HG03354 (cell line): ENCODE data around the gene HMCN2.
"Not testable (repeated sequence)": the region's sequence is repeated elsewhere in the genome, so short reads cannot be mapped to it uniquely, and the experiment has no call there.

ENCODE experiments used
- ATAC-seq: cut with Tn5 transposase; IDR thresholded peaks from one replicate; pipeline ENCODE4 v1.9.1; 2021; ENCODE audit warnings: mild to moderate bottlenecking; ENCODE audit not compliant: unreplicated experiment, poor library complexity, severe bottlenecking

The HMCN2 gene

DNA sequence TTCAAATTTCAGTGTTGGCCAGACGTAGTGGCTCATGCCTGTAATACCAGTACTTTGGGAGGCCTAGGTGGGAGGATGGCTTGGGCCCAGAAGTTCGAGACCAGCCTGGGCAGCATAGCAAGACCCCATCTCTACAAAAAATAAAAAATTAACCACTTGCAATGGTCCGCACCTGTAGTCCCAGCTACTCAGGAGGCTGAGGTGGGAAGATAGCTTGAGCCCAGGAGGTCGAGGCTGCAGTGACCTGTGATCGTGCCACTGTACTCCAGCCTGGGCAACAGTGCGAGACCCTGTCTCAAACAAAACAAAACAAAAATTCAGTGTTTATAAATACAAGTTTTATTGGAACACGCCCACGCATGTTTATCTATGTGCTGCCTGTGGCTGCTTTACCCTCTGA lies 73.3 kb downstream of the HMCN2 start:
- ATAC-seq, result not testable (repeated sequence)

DNA sequence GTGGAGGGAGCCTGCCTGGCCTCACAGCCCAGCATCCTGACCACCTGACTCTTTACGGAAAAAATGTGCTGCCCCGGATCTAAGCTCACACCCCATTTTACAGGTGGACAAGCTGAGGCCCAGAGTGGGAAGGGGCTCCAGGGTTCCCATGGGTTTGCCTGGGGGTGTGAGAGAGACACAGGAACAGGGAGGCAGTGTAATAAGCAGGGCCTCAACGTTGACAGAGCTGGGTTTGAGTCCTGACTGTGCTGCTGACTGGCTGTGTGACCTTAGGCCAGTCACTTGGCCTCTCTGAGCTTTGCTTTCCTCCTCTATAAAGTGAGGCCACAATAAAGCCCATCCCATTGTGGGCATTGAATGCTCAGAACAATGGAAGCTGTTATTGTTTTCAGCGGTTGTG lies 73.7 kb downstream of the HMCN2 start:
- no peak for ATAC-seq

DNA sequence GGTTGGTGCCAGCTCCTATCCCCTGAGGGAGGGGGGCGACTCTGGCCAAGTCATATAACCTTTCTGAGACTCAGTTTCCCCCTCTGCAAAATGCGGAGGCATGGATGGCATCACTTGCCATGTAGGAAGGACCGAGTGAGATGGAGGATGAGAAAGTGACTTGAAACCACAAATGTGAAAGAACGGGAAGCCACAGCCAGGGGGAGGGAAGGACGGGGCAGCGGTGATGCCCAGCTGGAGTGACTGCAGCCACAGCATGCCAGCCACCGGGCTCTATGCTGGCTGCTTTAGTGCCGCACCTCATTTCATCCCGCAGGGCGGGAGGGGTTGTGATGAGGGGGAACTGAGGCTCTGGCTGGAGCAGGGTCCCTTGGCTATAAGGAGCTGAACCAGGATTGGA lies 74.5 kb downstream of the HMCN2 start:
- no peak for ATAC-seq

GRCh38 chr9:130340557-130340956 lies 75.0 kb downstream of the HMCN2 start:
- not testable (repeated sequence) for ATAC-seq

DNA sequence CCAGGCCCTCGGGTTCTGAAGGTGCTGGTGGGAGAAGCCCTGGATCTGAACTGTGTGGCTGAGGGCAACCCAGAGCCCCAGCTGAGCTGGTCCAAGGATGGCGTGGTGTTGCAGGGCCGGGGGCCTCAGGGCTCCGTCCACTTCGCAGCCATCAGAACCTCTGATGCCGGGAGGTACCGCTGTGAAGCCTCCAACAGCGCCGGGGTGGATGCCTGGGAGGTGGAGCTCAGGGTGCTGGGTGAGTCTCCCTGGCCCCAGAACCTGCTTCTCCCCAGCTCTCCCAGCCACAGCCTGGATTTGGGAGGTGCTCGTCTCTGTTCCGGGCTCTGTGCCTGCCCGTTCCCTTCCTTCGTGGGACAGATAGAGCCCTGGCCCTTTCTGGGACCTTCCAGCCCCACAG lies 75.6 kb downstream of the HMCN2 start:
- no peak for ATAC-seq

GRCh38 chr9:130341839-130342713 lies 76.5 kb downstream of the HMCN2 start:
- ATAC-seq, result no peak

GRCh38 chr9:130342714-130343085 lies 77.1 kb downstream of the HMCN2 start:
- no peak for ATAC-seq

- ATAC-seq, result no peak
Measured at GRCh38 chr9:130343445-130343918, 77.9 kb downstream of the HMCN2 start.

- no peak for ATAC-seq
Measured at GRCh38 chr9:130344366-130344765, 78.8 kb downstream of the HMCN2 start.

DNA sequence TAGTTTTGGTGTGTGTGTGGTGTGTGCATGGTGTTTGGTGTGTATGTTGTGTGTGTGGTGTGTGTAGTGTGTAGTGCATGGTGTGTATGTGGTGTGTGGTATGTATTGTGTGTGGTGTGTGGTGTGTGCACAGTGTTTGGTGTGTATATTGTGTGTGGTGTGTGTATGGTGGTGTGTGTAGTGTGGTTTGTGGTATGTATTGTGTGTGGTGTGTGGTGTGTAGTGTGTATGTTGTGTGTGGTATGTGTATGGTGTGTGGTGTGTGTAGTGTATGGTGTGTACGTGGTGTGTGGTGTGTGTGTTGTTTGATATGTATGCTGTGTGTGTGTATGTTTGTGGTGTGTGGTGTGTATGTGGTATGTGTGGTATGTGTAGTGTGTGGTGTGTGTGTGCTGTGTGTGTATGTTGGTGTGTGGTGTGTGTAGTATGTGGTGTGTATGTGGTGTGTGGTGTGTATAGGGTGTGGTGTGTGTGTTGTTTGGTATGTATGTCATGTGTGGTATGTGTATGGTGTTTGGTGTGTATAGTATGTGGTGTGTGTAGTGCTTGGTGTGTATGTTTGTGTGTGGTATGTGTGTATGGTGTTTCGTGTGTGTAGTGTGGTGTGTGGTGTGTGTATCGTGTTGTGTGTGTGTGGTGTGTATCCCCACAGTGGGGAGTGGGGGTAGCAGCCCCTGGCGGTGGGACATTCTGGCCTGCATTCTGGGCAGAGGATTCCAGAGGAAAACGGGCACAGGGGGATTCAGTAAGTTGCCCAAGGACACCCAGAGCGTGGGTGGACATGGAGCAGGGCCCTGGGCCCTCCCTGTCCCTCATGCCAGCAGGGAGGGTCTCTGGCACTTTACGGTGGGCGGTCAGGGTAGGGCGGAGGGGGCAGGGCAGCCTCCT lies 79.7 kb downstream of the HMCN2 start:
- no peak for ATAC-seq

- no peak for ATAC-seq
Measured at GRCh38 chr9:130345897-130346385, 80.4 kb downstream of the HMCN2 start.

DNA sequence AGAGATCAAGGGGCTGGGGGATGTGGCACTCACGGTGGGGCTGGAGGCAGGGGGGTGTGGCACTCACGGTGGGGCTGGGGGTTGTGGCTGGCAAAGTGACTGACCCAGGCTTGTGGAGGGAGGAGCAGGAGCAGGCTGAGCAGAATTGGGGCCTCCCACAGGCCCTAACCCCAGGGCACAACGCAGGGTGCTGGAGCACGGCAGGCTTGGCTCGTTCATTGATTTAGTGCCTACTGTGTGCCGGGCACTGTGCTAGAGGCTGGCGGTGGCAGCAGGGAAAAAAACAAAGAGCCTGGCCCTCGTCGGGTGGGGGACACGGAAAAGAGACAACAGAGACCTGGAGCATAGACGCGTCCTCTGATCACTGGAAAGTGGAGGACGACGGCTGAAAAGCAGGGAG lies 80.9 kb downstream of the HMCN2 start:
- ATAC-seq, result no peak

GRCh38 chr9:130347036-130347435 lies 81.5 kb downstream of the HMCN2 start:
- ATAC-seq, result no peak

DNA sequence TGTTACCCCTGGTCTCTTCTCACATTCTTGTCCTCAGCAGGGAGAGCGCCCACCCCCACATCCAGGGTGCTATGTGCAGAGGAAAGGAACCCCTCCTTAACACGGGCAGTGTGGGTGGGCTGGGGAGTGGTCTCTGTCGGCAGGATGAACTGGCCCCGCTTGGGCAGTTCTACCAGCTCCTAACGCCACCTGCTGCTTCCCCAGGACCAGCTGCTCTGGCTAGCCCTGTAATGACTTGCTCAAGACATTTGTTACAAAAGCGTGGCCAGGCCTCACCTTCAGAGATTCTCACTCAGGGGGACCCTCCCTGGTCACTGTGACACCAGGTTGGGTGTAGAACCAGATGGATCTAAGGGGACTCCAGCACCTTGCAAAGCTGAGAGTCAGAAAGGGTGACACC lies 82.4 kb downstream of the HMCN2 start:
- no peak for ATAC-seq

DNA sequence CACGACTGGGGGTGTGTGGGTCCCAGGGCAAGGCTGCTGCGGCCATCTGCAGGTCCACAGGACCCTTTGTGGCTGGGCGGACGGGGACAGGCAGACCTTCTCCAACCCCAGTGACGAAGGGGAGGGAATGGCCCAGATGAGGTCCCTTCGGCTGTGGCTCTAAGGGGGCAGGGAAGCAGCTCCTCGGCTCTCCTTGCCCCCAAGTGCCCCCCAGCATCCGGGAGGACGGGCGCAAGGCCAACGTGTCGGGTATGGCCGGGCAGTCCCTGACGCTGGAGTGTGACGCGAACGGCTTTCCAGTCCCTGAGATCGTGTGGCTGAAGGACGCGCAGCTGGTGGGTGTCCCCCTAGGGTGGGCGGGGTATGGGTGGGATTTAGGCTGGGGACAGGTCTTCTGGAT lies 82.8 kb downstream of the HMCN2 start:
- ATAC-seq, result no peak

DNA sequence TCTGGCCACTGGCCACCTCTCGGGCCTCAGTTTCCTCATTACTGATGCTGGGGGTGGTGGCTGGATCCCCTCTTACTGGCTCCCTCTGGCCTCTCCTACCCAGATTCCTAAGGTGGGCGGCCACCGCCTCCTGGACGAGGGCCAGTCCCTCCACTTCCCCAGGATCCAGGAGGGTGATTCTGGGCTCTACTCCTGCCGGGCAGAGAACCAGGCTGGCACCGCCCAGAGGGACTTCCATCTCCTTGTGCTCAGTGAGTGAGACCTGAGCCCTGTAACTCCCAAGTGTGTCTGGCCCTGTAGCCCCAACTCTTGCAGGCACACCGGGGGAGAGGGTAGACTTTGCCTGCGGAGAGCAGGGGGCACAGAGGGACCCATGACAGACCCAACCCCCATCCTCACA lies 83.3 kb downstream of the HMCN2 start:
- no peak for ATAC-seq

GRCh38 chr9:130349398-130349797 lies 83.8 kb downstream of the HMCN2 start:
- ATAC-seq, result no peak

DNA sequence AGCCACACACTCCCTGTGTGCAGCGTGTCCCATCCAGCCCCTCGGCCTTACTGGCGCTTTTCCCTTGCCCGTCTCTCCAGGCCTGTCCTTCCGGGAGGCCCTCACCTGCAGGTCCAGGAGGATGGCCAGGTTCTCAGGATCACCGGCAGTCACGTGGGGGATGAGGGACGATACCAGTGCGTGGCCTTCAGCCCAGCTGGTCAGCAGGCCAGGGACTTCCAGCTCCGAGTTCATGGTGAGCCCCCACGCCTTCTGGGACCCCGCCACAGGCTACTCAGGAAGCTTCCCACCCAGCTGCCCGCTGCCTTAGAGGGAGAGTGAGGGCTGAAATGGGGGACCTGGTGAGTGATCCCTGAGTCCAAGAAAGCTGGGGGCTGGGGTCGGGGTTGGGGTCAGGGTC lies 85.8 kb downstream of the HMCN2 start:
- ATAC-seq, result no peak

DNA sequence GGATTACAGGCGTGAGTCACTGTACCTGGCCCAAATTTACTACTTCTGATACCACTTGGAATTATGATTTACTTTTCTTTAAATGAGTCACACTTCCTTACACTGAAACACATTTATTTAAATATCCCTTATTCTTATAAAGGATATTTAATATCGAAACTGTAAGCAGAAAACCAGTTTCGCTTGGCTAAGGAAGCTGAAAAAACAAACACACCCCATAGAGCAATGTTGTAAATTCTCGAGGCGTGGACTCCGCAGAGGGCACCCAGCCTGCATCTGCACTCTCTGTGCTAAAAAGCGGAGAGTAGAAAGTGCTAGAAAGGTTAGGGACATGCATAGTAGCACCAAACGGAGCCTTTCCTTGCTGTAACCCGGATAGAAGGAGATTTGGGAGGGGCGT lies 86.5 kb downstream of the HMCN2 start:
- no peak for ATAC-seq

DNA sequence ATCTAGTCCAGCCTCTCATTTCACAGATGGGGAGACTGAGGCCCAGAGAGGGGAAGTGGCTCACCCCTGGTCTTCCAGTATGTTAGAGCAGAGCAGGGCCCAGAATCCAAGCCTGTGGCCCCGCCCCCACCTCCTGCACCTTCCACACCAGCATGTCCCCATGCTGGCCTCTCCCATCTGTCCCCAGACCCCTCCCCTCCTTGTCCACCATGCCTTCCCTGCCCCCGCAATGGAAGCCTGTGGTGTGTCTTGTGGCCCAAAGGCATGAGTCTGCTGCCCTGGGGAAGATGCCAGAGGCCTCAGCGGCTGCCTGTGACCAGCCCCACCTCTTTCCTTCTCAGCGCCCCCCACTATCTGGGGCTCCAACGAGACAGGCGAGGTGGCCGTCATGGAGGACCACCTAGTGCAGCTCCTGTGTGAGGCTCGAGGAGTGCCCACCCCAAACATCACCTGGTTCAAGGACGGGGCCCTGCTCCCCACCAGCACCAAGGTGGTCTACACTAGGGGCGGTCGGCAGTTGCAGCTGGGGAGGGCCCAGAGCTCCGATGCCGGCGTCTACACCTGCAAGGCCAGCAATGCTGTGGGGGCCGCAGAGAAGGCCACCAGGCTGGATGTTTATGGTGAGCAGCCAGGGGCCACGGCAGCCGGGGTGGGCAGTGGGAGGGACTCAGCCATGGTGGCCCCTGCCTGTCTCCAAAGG lies 87.2 kb downstream of the HMCN2 start:
- no peak for ATAC-seq
